ENCODE measurements around the gene IFI44.

DNA sequence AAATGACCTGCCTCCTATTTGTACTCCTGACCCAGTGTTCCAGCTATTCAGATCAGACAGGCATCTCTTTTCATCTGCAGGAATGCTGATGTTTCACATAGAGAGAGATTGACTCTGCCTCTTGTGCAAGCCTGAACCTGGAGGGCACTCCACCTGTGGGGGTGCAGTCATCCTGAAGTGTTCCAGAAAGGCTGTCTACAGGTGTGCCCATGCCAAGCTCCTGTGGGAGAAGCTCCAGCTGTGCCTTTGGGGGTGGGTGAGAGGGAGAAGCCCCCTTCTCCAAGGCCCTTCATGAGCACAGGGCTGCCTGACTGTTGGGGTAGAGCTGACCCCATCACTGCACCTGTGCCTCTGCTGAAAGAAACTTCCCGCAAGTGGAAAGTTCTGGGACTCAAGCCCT, 22.8 kb downstream of the IFI44 start:
- TF ChIP-seq, protein P1, sequence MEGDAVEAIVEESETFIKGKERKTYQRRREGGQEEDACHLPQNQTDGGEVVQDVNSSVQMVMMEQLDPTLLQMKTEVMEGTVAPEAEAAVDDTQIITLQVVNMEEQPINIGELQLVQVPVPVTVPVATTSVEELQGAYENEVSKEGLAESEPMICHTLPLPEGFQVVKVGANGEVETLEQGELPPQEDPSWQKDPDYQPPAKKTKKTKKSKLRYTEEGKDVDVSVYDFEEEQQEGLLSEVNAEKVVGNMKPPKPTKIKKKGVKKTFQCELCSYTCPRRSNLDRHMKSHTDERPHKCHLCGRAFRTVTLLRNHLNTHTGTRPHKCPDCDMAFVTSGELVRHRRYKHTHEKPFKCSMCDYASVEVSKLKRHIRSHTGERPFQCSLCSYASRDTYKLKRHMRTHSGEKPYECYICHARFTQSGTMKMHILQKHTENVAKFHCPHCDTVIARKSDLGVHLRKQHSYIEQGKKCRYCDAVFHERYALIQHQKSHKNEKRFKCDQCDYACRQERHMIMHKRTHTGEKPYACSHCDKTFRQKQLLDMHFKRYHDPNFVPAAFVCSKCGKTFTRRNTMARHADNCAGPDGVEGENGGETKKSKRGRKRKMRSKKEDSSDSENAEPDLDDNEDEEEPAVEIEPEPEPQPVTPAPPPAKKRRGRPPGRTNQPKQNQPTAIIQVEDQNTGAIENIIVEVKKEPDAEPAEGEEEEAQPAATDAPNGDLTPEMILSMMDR (optimal IDR thresholded peaks at IDR 0.05 in 1 of 3, IDR thresholded peaks at IDR 0.05 in 1 of 3, conservative IDR thresholded peaks at IDR 0.05 in 1 of 3; ENCODE audit: extremely low read depth in 1 of 3, insufficient read depth in 2 of 3, low read length in 3 of 3), result no peak
- TF ChIP-seq EZH2 (IDR thresholded peaks at IDR 0.05; ENCODE audit: low read length), result no peak

All from keratinocyte (primary cell).